Gastrocnemius medialis (tissue), 4 donors: ENCODE measurements around the gene WDR37.

Experiments used
- CTCF ChIP-seq, 5 experiments: fragments of 450-650 bp in 3 of 5; fragments of 200-600 bp in 2 of 5; sonication (generic) in 2 of 5; IDR thresholded peaks in 4 of 5; conservative IDR thresholded peaks in 1 of 5; 1 replicate in 4 of 5; 2 replicates in 1 of 5; pipeline ENCODE4 v1.5.1; 2016 to 2019; ENCODE audit warnings: antibody characterized with exemption in 5 of 5, mild to moderate bottlenecking in 3 of 5, moderate library complexity in 3 of 5
- POLR2A ChIP-seq, 2 donors: fragments of 450-650 bp; IDR thresholded peaks; one replicate each; pipeline ENCODE4 v1.6.1; 2017; ENCODE audit warnings: antibody characterized with exemption in 2 of 2, mild to moderate bottlenecking in 2 of 2, moderate library complexity in 2 of 2

GRCh38 chr10:1103551-1103950 is 47.4 kb downstream of the WDR37 start:
- no peak for TF ChIP-seq POLR2A (IDR thresholded peaks at IDR 0.05)
- TF ChIP-seq CTCF (IDR thresholded peaks at IDR 0.05 in 4 of 5, conservative IDR thresholded peaks at IDR 0.05 in 1 of 5), result no peak
